A549 treated with CORT108297 at 1 μM for 4 hours (cell line): ENCODE data around the gene RGL2. TPM values are rescaled to one million over a fixed set of nuclear protein-coding genes. Genes with fewer than 3 reads are reported as not detected.

Experiments
- total RNA-seq: library from RNA; stranded (reverse); fragments of 200-300 nt; extraction: Qiagen RNA extraction; gene quantifications from 5 replicates; pipeline ENCODE4 v1.2.3, GENCODE V29; 2022

The RGL2 gene
- total RNA-seq, result 11.1 to 16.5 TPM (median 15.2 TPM) in 5 replicates

DNA sequence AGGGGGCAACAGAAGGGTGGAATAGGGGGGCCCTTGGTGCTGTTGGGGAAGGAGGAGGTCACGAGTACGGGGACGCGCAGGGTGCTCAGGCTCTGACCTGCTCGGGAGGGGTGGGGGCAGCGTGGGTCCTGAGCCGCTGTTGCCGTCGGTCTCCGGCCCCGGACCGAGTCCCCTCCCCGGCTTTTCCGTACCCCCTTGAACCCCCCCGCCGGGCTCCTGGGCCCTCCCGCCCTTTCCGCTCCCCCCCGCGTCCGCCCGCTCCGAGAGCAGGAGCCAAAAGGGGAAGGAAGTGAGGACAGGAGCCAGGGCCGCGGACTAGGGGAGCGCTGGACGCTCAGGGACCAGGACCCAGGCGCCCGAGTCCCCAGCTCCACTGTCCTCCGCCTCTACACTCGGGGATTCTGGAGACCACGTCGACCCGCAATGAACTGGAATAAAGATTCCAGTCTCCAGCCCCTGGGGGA, at the start of gene RGL2:
Gene RGL2, minus strand, starts transcription at position 170 of the 464 bp plus-strand sequence. CDS start 332 bp downstream, outside the sequence.

DNA sequence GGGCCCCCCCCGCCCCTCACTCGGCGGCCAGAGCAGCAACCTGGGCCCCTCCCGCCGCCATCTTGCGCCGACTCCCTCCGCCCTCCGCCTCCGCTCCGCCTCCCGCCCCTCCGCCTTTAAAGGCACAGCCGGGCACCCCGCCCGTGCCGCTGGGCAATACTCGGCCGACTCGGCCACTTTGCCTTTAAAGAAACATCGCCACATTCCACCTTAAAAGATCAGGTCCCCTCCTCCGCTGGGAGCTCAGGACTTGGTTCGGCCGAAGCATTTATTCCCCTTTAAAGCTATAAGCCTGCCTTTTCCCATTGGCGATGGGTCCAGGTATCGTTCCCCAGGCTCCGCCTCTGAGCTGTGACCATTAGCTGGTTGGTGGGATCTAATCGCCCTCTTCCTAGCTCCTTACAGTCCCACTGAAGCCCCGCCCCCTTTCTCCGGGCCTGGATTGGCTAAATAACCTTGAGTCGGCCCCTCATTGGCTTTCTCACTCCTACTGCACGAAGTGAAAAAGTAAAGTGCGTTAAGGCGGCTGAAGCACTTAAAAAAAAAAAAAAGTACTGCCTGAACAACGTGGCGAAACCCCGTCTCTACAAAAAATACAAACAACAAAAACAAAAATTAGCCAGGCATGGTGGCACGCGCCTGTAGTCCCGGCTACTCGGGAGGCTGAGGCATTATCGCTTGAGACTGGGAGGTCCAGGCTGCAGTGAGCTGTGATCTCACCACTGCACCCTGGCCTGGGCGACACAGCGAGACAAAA, 19.1 kb upstream of the RGL2 start, which contains the start of gene ZBTB22:
Gene ZBTB22, minus strand, starts transcription at position 76 of the 757 bp plus-strand sequence. CDS start 828 bp downstream, outside the sequence.

GRCh38 chr6:33313709-33314514, 15.2 kb upstream of the RGL2 start, which contains the start of gene TAPBP:
Gene TAPBP (minus strand): TSS chr6:33314078. CDS start chr6:33314041, 37 bp downstream.

GRCh38 chr6:33288921-33289783, 9.6 kb downstream of the RGL2 start, which contains the start of the genes PFDN6 and WDR46:
Gene PFDN6 (plus strand): TSS chr6:33289601. CDS start chr6:33289857, 256 bp downstream.
Gene WDR46 (minus strand): TSS chr6:33289239. CDS start chr6:33289170, 69 bp downstream.

DNA sequence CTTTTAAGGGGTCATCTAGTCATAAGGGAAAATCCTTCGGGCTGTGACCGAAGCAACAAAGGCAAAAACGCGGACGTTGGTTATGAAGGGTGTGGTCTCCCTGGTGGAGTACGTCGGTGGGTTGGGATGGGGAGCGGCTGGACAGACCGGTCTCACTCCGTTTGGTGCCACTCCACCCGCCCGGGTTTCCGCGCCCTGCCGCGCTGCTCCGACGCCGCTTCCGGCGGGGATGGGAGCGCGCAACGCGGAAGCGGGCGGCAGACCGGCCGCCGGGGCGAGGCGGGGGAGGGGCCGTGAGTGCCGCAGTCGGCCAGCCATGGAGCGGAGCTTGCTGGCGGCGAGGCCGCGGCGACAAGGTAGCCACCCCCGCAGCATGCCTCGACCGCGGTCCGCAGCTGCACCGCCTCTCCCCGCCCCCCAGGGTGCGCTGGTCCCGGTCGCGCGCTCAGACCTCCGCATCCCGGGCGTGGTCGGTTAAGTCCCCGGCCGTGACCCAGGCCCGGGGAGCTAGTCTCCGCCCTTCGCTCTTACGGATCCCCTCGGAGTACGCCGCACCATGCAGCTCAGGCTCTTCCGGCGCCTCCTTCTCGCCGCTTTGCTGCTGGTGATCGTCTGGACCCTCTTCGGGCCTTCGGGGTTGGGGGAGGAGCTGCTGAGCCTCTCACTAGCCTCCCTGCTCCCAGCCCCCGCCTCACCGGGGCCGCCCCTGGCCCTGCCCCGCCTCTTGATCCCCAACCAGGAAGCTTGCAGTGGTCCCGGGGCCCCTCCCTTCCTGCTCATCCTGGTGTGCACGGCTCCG, 21.7 kb downstream of the RGL2 start, which contains the start of gene B3GALT4:
Gene B3GALT4, plus strand, starts transcription at position 260 of the 799 bp plus-strand sequence. Its CDS starts 297 bp downstream, at position 557.

DNA sequence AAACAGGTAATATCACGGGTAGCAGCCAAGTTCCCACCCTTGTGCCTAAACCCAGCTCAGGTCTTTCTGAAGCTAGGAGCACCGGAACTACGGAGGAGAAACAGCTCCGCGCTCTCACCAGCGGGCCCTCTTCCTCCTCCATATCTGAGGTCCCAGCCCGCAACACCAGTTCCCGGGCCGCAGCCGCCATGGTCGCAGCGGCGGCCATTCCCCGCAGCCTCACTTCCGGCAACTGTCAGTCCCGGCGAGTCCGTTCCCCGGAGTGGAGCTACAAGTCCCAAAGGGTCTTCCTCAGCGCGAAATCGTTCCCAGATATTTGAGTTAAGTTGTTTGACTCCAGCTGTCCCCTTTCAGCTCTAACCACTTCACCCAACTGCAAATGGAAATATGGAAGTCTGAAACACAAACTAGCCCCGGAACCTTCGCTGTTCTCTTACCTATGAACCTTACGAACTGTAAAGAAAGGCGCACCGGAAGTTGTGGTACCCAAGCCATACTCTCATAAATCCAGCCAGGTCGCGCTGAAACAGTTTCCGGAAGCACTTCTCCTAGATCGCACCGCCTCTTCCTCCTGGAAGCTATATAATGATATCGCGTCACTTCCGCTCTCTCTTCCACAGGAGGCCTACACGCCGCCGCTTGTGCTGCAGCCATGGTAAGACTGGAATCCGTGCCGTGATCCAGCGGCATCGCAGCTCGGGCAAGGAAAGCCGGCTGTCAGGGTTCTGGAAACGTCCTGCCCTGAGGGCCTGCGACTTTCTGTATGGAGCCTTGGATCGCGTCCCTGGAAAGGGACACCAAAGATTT, 27.1 kb downstream of the RGL2 start, which contains the start of the genes RPS18 and VPS52:
Gene RPS18, plus strand, starts transcription at position 608 of the 807 bp plus-strand sequence. Its CDS starts 45 bp downstream, at position 653.
Gene VPS52, minus strand, starts transcription at position 409 of the 807 bp plus-strand sequence. Its CDS starts 201 bp downstream, at position 208.

Other genes with a start within 250 kb of the RGL2 start
- gene HLA-DPA1, start 225.3 kb downstream of the RGL2 start, total RNA-seq, result 0.05 to 0.22 TPM in 2 of 5 replicates, not detected in the others
- not detected in 5 replicates for gene HLA-DPB1, start 223.0 kb downstream of the RGL2 start, total RNA-seq
- 0.52 to 1.2 TPM (median 0.92 TPM) in 5 replicates for gene COL11A2, start 106.5 kb downstream of the RGL2 start, total RNA-seq
- 18.0 to 24.0 TPM (median 21.6 TPM) in 5 replicates for gene RXRB, start 98.3 kb downstream of the RGL2 start, total RNA-seq
- 111 to 117 TPM (median 113 TPM) in 5 replicates for gene SLC39A7, start 98.1 kb downstream of the RGL2 start, total RNA-seq
- 12.9 to 17.5 TPM (median 16.9 TPM) in 5 replicates for gene HSD17B8, start 94.3 kb downstream of the RGL2 start, total RNA-seq
- 19.3 to 27.2 TPM (median 25.7 TPM) in 5 replicates for gene RING1, start 90.4 kb downstream of the RGL2 start, total RNA-seq
- gene VPS52, start 27.1 kb downstream of the RGL2 start, total RNA-seq, result 14.1 to 20.3 TPM (median 17.1 TPM) in 5 replicates
- 2,485 to 2,639 TPM (median 2,575 TPM) in 5 replicates for gene RPS18, start 26.9 kb downstream of the RGL2 start, total RNA-seq
- gene B3GALT4, start 21.8 kb downstream of the RGL2 start, total RNA-seq, result 0.42 to 0.93 TPM (median 0.72 TPM) in 5 replicates
- 55.2 to 60.7 TPM (median 56.9 TPM) in 5 replicates for gene WDR46, start 9.7 kb downstream of the RGL2 start, total RNA-seq
- gene PFDN6, start 9.3 kb downstream of the RGL2 start, total RNA-seq, result 98.0 to 128 TPM (median 112 TPM) in 5 replicates
- gene TAPBP, start 15.1 kb upstream of the RGL2 start, total RNA-seq, result 39.1 to 43.3 TPM (median 40.3 TPM) in 5 replicates
- 2.3 to 4.3 TPM (median 4.1 TPM) in 5 replicates for gene ZBTB22, start 18.8 kb upstream of the RGL2 start, total RNA-seq
- 34.7 to 45.1 TPM (median 36.7 TPM) in 5 replicates for gene DAXX, start 24.0 kb upstream of the RGL2 start, total RNA-seq
- 41.3 to 47.9 TPM (median 45.8 TPM) in 5 replicates for gene KIFC1, start 92.9 kb upstream of the RGL2 start, total RNA-seq
- gene PHF1, start 112.1 kb upstream of the RGL2 start, total RNA-seq, result 12.9 to 20.5 TPM (median 18.7 TPM) in 5 replicates
- 179 to 238 TPM (median 212 TPM) in 5 replicates for gene CUTA, start 119.2 kb upstream of the RGL2 start, total RNA-seq
- 3.2 to 6.4 TPM (median 5.2 TPM) in 5 replicates for gene SYNGAP1, start 121.1 kb upstream of the RGL2 start, total RNA-seq
- 10.5 to 11.9 TPM (median 11.8 TPM) in 5 replicates for gene ZBTB9, start 155.6 kb upstream of the RGL2 start, total RNA-seq